Body of pancreas (tissue), 4 donors: ENCODE results near the gene ARF6.
"Not testable (repeated sequence)": the region's sequence is repeated elsewhere in the genome, so short reads cannot be mapped to it uniquely, and the experiment has no call there.

Source experiments
- POLR2A ChIP-seq, 3 donors: fragments of 450-650 bp; IDR thresholded peaks; one replicate each; pipeline ENCODE4 v1.6.1; 2016; ENCODE audit warnings: antibody characterized with exemption in 3 of 3, mild to moderate bottlenecking in 2 of 3
- TF ChIP-seq, protein P1 (sequence below), 7 experiments: fragments of 450-650 bp in 4 of 7; fragments of 200-600 bp in 3 of 7; sonication (generic) in 3 of 7; IDR thresholded peaks; one replicate each; pipeline ENCODE4 v1.5.1; 2016 to 2019; ENCODE audit warnings: antibody characterized with exemption in 7 of 7

DNA sequence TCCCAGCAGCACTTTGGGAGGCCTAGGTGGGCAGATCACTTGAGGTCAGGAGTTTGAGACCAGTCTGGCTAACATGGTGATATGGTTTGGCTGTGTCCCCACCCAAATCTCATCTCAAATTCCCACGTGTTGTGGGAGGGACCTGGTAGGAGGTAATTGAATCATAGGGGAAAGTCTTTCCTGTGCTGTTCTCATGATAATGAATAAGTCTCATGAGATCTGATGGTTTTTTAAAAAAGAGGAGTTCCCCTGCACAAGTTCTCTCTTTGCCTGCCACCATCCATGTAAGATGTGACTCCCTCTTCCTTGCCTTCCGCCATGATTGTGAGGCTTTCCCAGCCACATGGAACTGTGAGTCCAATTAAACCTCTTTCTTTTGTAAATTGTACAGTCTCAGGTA is 43.4 kb downstream of the ARF6 start:
- TF ChIP-seq, protein P1, sequence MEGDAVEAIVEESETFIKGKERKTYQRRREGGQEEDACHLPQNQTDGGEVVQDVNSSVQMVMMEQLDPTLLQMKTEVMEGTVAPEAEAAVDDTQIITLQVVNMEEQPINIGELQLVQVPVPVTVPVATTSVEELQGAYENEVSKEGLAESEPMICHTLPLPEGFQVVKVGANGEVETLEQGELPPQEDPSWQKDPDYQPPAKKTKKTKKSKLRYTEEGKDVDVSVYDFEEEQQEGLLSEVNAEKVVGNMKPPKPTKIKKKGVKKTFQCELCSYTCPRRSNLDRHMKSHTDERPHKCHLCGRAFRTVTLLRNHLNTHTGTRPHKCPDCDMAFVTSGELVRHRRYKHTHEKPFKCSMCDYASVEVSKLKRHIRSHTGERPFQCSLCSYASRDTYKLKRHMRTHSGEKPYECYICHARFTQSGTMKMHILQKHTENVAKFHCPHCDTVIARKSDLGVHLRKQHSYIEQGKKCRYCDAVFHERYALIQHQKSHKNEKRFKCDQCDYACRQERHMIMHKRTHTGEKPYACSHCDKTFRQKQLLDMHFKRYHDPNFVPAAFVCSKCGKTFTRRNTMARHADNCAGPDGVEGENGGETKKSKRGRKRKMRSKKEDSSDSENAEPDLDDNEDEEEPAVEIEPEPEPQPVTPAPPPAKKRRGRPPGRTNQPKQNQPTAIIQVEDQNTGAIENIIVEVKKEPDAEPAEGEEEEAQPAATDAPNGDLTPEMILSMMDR (IDR thresholded peaks at IDR 0.05): not testable (repeated sequence)
- not testable (repeated sequence) for TF ChIP-seq POLR2A (IDR thresholded peaks at IDR 0.05)
